IPS-15b (cell line): ENCODE results near the gene LRRC49.
A peak's percentile ranks its signal among the peaks of the same experiment; 100 is the strongest.

Experiments used
- H3K27me3 ChIP-seq: one replicate; pipeline ENCODE4 v1.6.1; 2013; ENCODE audit warnings: low read length; ENCODE audit not compliant: control insufficient read depth, insufficient read depth
- H3K36me3 ChIP-seq: one replicate; pipeline ENCODE4 v1.6.1; 2013; ENCODE audit warnings: low read length; ENCODE audit not compliant: control insufficient read depth, insufficient read depth
- H3K4me1 ChIP-seq: one replicate; pipeline ENCODE4 v1.6.1; 2013; ENCODE audit warnings: mild to moderate bottlenecking, low read length; ENCODE audit not compliant: control insufficient read depth, insufficient read depth
- H3K4me3 ChIP-seq: one replicate; pipeline ENCODE4 v1.5.1; 2013; ENCODE audit warnings: low read depth, low read length
- H3K9ac ChIP-seq: one replicate; pipeline ENCODE4 v1.6.1; 2013; ENCODE audit warnings: low read depth, mild to moderate bottlenecking, low read length
- H3K9me3 ChIP-seq: one replicate; pipeline ENCODE4 v1.6.1; 2013; ENCODE audit warnings: mild to moderate bottlenecking, low read length; ENCODE audit not compliant: control insufficient read depth, insufficient read depth

LRRC49 gene, protein sequence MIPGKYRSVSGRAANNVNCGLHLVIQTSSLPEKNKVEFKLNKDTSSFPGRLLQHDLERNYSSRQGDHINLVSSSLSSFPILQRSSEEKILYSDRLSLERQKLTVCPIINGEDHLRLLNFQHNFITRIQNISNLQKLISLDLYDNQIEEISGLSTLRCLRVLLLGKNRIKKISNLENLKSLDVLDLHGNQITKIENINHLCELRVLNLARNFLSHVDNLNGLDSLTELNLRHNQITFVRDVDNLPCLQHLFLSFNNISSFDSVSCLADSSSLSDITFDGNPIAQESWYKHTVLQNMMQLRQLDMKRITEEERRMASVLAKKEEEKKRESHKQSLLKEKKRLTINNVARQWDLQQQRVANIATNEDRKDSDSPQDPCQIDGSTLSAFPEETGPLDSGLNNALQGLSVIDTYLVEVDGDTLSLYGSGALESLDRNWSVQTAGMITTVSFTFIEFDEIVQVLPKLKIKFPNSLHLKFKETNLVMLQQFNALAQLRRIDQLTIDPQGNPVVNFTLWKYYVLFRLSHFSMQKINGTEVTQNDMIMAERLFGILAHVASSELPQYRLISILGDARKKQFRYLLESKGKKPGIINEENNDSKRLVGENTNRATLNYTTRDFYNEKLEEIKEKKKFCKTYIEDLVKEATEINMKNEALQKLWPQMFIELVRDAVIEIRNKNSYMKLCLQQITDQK

DNA sequence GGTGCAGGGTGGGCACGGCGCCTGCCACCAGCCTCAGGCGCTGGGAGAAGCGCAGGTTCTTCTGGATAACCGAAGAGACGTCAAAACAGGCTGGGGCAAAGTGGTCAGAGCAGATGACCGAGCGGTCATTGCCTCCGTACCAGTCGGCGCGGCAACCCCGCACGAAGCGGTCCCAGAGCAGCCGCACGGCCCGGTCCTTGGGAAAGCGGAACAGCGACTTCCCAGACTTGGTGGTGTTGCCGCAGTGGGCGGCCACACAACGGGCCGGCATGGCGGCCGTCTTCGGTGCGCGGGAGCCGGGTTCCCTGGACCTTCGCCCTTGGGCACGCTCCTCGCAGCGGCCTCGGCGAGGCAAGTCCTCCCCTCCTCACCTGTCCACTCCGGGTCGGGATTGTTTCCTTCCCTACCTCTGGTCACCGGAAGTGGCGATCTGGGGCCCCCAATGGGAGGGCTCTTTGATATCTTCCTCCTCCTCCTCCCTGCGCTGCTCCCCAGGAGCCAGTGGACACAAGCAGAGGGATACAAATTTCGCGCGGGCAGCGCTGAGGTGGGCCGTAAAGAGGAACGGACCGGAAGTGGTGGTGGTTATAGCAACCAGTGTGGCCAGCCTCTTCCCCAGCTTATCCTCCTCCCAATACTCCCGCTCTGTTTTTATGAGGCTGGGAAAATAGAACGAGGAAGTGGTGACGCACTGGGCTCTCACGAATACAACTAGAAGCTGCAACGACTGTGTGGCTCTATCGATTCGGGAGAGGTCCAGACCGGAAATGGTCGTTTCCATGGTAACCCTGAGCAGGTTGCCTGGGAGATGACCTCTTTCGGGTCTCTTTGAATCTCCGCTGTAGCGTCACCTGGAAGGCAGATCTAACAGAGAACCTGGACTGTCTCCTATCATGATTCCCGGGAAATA lies at the start of gene LRRC49, which contains the start of gene THAP10:
Gene LRRC49, plus strand, starts transcription at position 825 of the 910 bp plus-strand sequence. Its CDS starts 69 bp downstream, at position 894.
Gene THAP10, minus strand, starts transcription at position 432 of the 910 bp plus-strand sequence. Its CDS starts 161 bp downstream, at position 271.
- Histone ChIP-seq H3K27me3 (no peaks in the 10 kb centered on the region), H3K9ac (peak within 1 kb of the TSS; percentile 75), H3K4me1 (no peaks in the 10 kb centered on the region), H3K36me3 (no peaks in the 10 kb centered on the region), H3K9me3 (no peaks in the 10 kb centered on the region), H3K4me3 (peak within 1 kb of the TSS; percentile 68)

DNA sequence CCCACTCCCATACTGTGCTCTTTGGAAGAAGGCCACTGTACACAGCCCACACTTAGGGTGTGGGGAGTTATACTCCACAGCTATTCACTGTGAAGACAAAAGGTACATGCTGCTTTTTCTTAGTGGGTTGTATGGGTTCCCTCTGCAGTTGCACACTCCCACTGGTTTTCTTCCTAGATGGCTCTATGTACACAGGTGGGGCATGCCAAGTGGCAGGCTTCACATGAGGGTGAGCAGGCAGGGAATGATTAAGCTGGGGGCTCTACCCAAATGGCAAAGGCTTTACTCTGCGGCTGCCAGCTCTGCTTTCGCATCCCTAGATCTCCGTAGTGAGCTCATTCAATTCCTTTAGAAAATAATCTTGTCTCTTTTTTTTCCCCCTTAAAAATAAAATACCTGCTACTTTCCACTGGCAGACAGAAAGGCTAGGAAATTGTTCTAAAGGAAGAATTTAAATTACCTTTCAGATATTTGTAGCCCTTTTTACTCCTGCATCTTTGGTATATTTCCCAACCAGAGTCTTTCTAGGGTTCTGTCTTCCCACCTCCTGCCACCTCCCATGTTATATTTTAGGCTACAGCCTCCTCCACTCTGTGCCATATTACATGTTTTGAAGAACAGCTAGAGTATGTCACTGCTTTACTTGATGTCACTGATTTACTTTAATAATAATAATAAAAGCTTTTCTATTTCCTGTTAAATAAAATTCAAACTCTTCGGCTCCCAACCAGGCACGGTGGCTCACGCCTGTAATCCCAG lies 46.8 kb upstream of the LRRC49 start:
- no peaks in the 10 kb centered on the region for H3K4me1 ChIP-seq
- H3K9me3 ChIP-seq: no peaks in the 10 kb centered on the region

DNA sequence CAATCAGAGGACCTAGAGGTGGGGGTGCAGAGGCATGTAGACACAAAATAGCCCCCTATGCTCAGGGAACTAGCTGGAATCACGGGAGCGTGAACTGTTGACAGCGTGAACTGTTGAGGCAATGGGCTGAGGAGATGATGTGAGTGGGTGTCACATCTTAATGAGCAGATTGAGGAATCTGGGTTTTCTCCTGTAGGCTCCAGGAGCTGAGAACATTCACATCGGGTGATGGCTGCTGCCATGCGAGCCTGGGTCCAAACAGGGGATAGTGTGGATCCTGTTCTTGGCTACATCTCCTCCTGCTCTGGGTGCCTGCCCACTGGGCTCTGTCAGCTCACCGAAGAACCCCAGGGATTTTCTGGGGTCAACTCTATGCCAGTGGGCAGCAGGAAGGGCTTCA lies 40.7 kb upstream of the LRRC49 start:
- peaks cover 6% of the 10 kb centered on the region for H3K4me1 ChIP-seq
- no peak overlapping the region for H3K4me3 ChIP-seq
- H3K27me3 ChIP-seq: peaks cover 10% of the 10 kb centered on the region
- H3K36me3 ChIP-seq: no peaks in the 10 kb centered on the region
- no peaks in the 10 kb centered on the region for H3K9me3 ChIP-seq
- H3K9ac ChIP-seq: no peak overlapping the region

More for the DNA sequence above, 46.8 kb upstream of the LRRC49 start:
- Histone ChIP-seq H3K36me3 (no peaks in the 10 kb centered on the region), H3K4me3 (no peak overlapping the region), H3K27me3 (no peaks in the 10 kb centered on the region), H3K9ac (no peak overlapping the region)

DNA sequence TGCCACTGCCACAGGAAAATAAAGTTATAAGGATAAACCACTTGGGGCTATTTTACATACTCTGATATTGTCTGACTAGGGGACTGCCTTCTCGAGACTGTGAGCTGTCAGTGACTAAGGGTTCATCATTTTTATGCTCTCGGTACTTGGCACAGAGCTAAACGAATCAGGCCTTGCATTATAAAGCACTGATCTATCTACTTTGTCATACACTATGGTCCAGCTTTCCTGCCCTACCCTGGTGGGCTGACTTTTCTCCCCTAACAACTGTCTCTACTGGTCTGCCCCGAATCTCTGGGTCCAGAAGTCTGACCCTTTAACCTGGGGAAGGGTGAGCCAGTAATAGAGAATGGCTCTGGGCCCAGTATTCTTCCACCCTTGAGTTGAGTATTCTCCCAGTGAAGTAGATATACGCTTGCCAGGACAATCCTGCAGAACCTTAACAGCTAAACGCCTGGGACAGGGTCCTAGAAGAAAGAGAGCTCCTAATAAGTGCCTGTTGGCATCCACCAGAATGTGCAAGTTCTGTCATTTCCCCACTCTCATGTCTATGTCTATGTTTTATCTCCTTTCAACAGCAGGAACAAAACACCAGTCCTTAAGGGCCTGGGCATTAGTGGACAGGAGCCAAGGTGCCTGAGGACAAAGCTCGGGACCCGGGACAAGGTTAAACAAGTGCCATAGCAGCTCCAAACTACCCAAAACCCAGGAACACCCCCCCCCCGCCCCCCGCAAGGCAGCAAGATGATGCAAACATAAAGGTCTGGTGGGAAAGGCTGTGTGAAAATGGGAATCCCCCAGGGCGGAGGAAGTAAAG lies 39.9 kb upstream of the LRRC49 start:
- Histone ChIP-seq H3K9ac (peak overlapping the region; percentile 14), H3K4me1 (peaks cover 6% of the 10 kb centered on the region), H3K36me3 (no peaks in the 10 kb centered on the region), H3K27me3 (peaks cover 11% of the 10 kb centered on the region), H3K4me3 (peak overlapping the region; percentile 90), H3K9me3 (no peaks in the 10 kb centered on the region)

DNA sequence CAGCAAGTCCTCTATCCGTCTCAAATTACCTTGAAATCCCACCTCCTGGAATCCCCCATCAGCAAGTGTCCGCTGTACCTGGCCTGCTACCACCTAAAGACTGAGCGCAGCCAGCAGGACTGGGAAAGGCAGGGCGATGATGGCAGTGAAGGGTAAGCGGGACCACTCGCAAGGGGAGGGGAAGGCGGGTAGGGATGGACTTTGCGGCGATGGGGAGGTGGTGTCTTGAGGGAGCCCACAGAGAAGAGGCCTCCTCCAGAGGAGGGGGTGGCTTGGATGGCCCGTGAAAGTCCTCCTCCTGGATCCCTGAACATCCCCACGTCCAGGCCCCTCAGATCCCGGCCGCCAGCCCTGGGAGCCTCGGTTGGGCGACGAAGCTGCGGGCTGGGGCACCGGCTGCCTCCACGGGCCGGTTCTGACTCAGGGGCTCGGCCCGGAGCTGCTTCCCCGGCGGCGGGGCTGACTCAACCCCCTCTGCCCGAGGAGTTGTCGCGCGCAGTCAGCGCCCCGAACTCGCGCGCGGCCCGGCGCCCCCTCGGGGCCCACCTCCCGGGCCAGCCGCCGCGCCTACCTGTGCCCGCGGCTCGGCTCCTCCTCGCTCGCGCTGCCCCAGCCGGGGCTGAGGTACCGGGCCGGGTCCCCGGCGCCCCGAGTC lies 39.2 kb upstream of the LRRC49 start:
- peak overlapping the region; percentile 70 for H3K9ac ChIP-seq
- H3K4me1 ChIP-seq: peaks cover 6% of the 10 kb centered on the region
- H3K9me3 ChIP-seq: no peaks in the 10 kb centered on the region
- H3K36me3 ChIP-seq: no peaks in the 10 kb centered on the region
- H3K4me3 ChIP-seq: peak overlapping the region; percentile 90
- H3K27me3 ChIP-seq: peaks cover 11% of the 10 kb centered on the region

DNA sequence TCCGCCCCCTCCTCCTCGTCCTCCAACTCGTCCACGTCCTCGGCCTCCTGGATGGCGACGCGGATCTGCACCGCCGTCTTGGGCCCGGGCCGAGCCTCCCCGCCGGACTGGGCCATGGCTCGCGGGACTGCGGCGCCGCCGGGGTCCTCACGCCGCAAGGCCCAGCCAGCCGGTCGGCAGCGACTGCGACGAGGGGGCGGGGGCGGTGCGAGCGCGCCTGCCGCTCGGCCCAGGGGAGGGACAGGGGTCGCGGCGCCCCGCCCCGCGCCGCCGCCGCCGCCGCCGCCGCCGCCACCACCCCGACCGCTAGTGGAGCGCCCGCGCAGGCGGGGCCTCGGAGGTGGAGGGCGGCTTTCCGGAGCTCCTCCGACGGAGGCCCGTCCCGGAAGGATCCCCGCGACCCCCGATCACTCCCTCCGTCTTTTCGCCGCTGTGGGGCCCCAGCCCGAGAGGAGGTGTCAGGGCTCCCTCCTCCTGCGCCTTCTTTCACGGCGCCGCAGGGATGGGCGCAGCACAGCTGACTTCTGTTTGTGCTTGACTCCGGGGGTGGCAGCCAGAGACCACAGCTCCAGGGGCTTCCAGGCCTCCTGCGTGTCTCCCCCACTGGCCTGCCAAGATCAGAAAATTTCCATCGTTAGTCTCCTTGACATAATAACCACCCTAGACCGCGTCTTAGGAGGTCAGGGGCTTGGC lies 38.5 kb upstream of the LRRC49 start, which contains the start of gene LARP6:
Gene LARP6, minus strand, starts transcription at position 185 of the 693 bp plus-strand sequence. Its CDS starts 69 bp downstream, at position 116.
- H3K27me3 ChIP-seq: peaks cover 11% of the 10 kb centered on the region
- H3K4me3 ChIP-seq: peak within 1 kb of the TSS; percentile 90
- H3K36me3 ChIP-seq: no peaks in the 10 kb centered on the region
- H3K9ac ChIP-seq: peak within 1 kb of the TSS; percentile 70
- H3K9me3 ChIP-seq: no peaks in the 10 kb centered on the region
- H3K4me1 ChIP-seq: peaks cover 6% of the 10 kb centered on the region

DNA sequence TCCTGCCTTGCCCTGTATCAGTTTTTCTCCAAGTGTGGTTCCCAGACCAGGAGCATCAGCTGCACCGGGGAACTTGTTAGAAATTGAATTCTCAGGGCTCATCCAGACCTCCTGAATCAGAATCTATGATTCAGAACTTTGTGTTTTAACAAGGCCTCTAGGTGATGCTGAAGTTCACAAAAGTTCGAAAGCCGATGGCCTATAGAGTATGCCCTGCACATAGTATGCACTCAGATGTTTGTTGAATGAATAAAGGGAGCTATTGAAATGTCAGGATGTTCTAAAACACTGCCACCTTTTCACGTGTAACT lies 38.0 kb upstream of the LRRC49 start:
- H3K4me1 ChIP-seq: peaks cover 6% of the 10 kb centered on the region
- H3K27me3 ChIP-seq: peaks cover 11% of the 10 kb centered on the region
- H3K9ac ChIP-seq: no peak overlapping the region
- H3K4me3 ChIP-seq: peak overlapping the region; percentile 69
- no peaks in the 10 kb centered on the region for H3K9me3 ChIP-seq
- H3K36me3 ChIP-seq: no peaks in the 10 kb centered on the region

DNA sequence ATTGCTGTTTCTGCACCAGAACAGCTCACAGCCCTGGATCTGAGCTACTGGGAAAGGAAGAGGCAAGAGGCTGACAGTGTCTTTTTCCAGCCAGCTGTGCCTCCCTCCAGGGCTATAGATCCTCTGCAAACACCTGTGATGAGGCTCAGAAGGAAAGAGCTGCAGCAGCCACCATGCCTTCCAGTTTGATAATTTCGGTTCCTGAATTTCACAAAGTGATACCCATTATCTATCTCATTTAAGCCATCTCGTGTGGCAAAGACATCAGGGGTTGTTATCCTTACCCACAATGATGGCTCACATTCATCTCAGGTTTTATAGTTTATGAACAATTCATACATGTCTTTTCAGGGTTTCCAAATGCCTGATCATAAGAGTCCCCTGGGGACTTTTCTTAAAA lies 36.9 kb upstream of the LRRC49 start:
- peaks cover 11% of the 10 kb centered on the region for H3K27me3 ChIP-seq
- no peak overlapping the region for H3K4me3 ChIP-seq
- H3K36me3 ChIP-seq: no peaks in the 10 kb centered on the region
- H3K4me1 ChIP-seq: peaks cover 6% of the 10 kb centered on the region
- no peak overlapping the region for H3K9ac ChIP-seq
- H3K9me3 ChIP-seq: no peaks in the 10 kb centered on the region

DNA sequence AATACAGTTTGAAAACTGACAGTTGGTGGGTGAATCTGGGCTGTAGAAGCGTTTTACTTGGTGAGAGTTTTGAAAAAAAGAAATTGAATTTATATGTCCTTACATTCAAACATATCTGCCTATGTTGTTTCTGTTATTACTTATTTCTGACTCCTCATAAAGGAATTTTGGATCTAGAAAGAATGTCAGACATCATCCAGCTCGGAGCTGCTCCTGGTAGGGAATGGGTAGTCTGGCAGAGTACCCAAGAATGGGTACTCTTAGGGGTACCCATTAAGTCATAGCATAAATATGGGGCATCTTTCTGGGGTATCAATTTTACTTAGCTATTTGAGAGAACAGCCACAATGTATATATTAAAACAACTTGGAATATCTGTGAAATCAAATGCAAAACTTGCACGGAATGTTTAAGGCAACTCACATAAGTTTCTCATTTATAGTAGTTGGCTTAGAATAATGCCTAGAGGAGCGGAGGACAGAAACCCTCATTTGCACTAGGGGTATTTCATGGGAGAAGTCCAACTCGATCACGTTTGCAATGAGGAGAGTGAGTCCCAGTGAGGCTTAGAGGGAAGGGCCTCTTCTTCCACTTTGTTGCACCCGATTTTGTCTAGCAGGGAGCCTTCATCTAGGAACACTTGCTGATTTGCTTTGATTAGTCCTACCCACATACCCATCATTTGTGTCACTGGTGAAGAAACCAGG lies 36.3 kb upstream of the LRRC49 start:
- Histone ChIP-seq H3K9me3 (no peaks in the 10 kb centered on the region), H3K4me1 (peaks cover 6% of the 10 kb centered on the region), H3K36me3 (no peaks in the 10 kb centered on the region), H3K4me3 (no peak overlapping the region), H3K27me3 (peaks cover 11% of the 10 kb centered on the region), H3K9ac (no peak overlapping the region)
